Mammary epithelial cell (primary cell): ENCODE data around the gene EFCAB11.

ENCODE experiments used
- EZH2 ChIP-seq: IDR thresholded peaks from 2 replicates; pipeline ENCODE4 v1.6.1; 2012; ENCODE audit warnings: low read length, inconsistent platforms, borderline replicate concordance
- TF ChIP-seq, protein P1 (sequence below), 2 donors: IDR thresholded peaks in 1 of 2; conservative IDR thresholded peaks in 1 of 2; 2 replicates each; pipeline ENCODE4 v1.5.1; 2011 to 2012; ENCODE audit warnings: inconsistent platforms in 2 of 2, low read length in 2 of 2, mild to moderate bottlenecking in 2 of 2, control low read depth in 1 of 2, low read depth in 1 of 2; ENCODE audit not compliant: insufficient read depth in 1 of 2; ENCODE audit errors: extremely low read depth in 1 of 2

DNA sequence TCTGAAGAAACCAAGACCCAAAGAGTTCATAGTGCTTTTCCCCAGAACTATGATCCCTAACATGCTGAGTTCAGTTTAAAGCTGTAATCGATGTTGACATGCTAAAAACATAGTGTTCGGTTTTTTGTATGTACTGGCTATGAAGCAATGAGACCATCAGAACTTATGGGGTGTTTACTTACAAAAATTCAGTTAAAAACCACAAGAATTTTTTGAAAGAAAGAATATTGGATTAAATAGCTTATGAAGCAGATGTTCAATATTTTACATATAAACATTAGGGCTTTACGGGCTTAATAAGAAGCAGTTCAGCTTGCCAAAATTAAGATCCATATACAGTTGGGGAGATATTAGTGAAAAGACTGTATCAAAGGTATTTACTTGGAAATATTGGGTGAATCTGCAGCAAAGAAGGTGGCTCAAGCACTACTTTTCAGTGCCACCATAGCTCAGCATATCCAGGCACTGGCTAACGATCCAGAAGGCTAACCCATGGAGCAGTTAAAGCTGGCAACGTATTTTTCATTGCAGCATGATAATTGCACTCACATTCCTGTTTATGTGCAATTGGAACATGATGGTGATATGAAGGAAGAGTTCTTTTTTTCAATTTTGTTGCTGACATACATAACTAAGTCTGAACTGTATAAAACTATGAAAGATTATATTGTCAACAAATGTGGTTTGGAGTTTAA lies 125.9 kb downstream of the EFCAB11 start:
- TF ChIP-seq, protein P1, sequence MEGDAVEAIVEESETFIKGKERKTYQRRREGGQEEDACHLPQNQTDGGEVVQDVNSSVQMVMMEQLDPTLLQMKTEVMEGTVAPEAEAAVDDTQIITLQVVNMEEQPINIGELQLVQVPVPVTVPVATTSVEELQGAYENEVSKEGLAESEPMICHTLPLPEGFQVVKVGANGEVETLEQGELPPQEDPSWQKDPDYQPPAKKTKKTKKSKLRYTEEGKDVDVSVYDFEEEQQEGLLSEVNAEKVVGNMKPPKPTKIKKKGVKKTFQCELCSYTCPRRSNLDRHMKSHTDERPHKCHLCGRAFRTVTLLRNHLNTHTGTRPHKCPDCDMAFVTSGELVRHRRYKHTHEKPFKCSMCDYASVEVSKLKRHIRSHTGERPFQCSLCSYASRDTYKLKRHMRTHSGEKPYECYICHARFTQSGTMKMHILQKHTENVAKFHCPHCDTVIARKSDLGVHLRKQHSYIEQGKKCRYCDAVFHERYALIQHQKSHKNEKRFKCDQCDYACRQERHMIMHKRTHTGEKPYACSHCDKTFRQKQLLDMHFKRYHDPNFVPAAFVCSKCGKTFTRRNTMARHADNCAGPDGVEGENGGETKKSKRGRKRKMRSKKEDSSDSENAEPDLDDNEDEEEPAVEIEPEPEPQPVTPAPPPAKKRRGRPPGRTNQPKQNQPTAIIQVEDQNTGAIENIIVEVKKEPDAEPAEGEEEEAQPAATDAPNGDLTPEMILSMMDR (conservative IDR thresholded peaks at IDR 0.05 in 1 of 2, IDR thresholded peaks at IDR 0.05 in 1 of 2; ENCODE audit: extremely low read depth in 1 of 2, insufficient read depth in 1 of 2, low read depth in 1 of 2, low read length in 2 of 2), result no peak
- no peak for TF ChIP-seq EZH2
